Left lung (tissue), 10 donors: ENCODE measurements around the gene NES. TPM values are rescaled to one million over a fixed set of nuclear protein-coding genes. Genes with fewer than 3 reads are reported as not detected.
A peak's percentile ranks its signal among the peaks of the same experiment; 100 is the strongest.

ENCODE experiments used
- ATAC-seq: fragments of 200-7000 bp; cut with Tn5 transposase; one replicate; pipeline ENCODE4 v1.9.1; 2020; ENCODE audit warnings: moderate library complexity
- DNase-seq, 4 donors: peaks; one replicate each; pipeline ENCODE4 v3.0.0-alpha.2; 2013 to 2020
- H3K27ac ChIP-seq, 2 donors: fragments of 200-600 bp; sonication (generic) in 1 of 2; one replicate each; pipeline versions ENCODE4 v1.5.0 to v1.8.0; 2020 to 2021
- H3K27me3 ChIP-seq, 2 donors: fragments of 200-600 bp; sonication (generic) in 1 of 2; one replicate each; pipeline versions ENCODE4 v1.5.0 to v1.8.0; 2020 to 2021
- H3K36me3 ChIP-seq, 2 donors: fragments of 200-600 bp; sonication (generic) in 1 of 2; one replicate each; pipeline versions ENCODE4 v1.5.0 to v1.8.0; 2020 to 2021
- H3K4me1 ChIP-seq, 2 donors: fragments of 200-600 bp; one replicate each; pipeline ENCODE4 v1.8.0; 2021
- H3K4me3 ChIP-seq, 2 donors: fragments of 200-600 bp; sonication (generic) in 1 of 2; one replicate each; pipeline versions ENCODE4 v1.5.0 to v1.8.0; 2020 to 2021; ENCODE audit warnings: mild to moderate bottlenecking in 1 of 2
- H3K9me3 ChIP-seq, 2 donors: fragments of 200-600 bp; sonication (generic) in 1 of 2; one replicate each; pipeline versions ENCODE4 v1.5.0 to v1.8.0; 2020 to 2021
- CTCF ChIP-seq, 2 donors: fragments of 200-600 bp; sonication (generic) in 1 of 2; IDR thresholded peaks; one replicate each; pipeline versions ENCODE4 v1.5.0 to v1.8.0; 2021; ENCODE audit warnings: antibody characterized with exemption in 2 of 2
- intact Hi-C, 2 donors: fragments of 100-400 bp; cut with DNase I; formaldehyde crosslinking; loops; one replicate each; pipeline versions ENCODE4 v1.11.2 to v1.14.2; 2022
- polyA plus RNA-seq, 6 donors: library from polyadenylated mRNA; unstranded; fragments of 120-200 nt; gene quantifications; one replicate each; pipeline ENCODE4 v1.2.1, GENCODE V29; 2013; ENCODE audit not compliant: insufficient read length in 6 of 6
- total RNA-seq, 2 donors: library from RNA; stranded (reverse); fragmentation: NEBNext Ultra II Directional; extraction: Animal tissue kit (Norgen Biotek cat#: 25700); gene quantifications; one replicate each; pipeline ENCODE4 v1.2.1, GENCODE V29; 2021
- donor health status: DM: no; HTN: yes; CAD: no.
- donor health status: DM: no; HTN: no; CAD: no.

Gene NES
- total and polyA plus RNA-seq, 8 donors = 54.9 to 84.0 (median 64.4) TPM

- Histone ChIP-seq H3K9me3 (no peaks in the 10 kb centered on the region), H3K27me3 (no peaks in the 10 kb centered on the region), H3K27ac (no peak overlapping the region), H3K4me3 (no peak overlapping the region), H3K36me3 (peaks cover 5 to 81% of the 10 kb centered on the region in 2 donors), H3K4me1 (peaks cover 16 to 28% of the 10 kb centered on the region in 2 donors)
- ATAC-seq (no peak), DNase-seq (no peak)
- TF ChIP-seq CTCF (IDR thresholded peaks at IDR 0.05) = no peak
- intact Hi-C loops = no loop called here
These were observed 44.3 kb upstream of the NES start for GRCh38 chr1:156721535-156721934.

GRCh38 chr1:156721131-156721530 is 43.9 kb upstream of the NES start:
- intact Hi-C loops = no loop called here
- ATAC-seq (no peak), DNase-seq (no peak)
- Histone ChIP-seq H3K4me3 (no peak overlapping the region), H3K27me3 (no peaks in the 10 kb centered on the region), H3K9me3 (no peaks in the 10 kb centered on the region), H3K36me3 (peaks cover 5 to 77% of the 10 kb centered on the region in 2 donors), H3K27ac (no peak overlapping the region), H3K4me1 (peaks cover 12 to 24% of the 10 kb centered on the region in 2 donors)
- TF ChIP-seq CTCF (IDR thresholded peaks at IDR 0.05) = no peak

GRCh38 chr1:156717351-156717750 is 40.1 kb upstream of the NES start:
- intact Hi-C loops = no loop called here
- H3K36me3 ChIP-seq = peaks cover 0 to 53% of the 10 kb centered on the region in 2 donors
- H3K27me3 ChIP-seq = no peaks in the 10 kb centered on the region
- no peak for TF ChIP-seq CTCF (IDR thresholded peaks at IDR 0.05)
- H3K4me3 ChIP-seq = no peak overlapping the region
- no peaks in the 10 kb centered on the region for H3K9me3 ChIP-seq
- H3K4me1 ChIP-seq = no peaks in the 10 kb centered on the region
- no peak overlapping the region for H3K27ac ChIP-seq
- DNase-seq = no peak
- no peak for ATAC-seq

GRCh38 chr1:156714830-156715229 is 37.6 kb upstream of the NES start:
- H3K4me3 ChIP-seq = no peak overlapping the region
- H3K9me3 ChIP-seq = no peaks in the 10 kb centered on the region
- peaks cover 0 to 28% of the 10 kb centered on the region in 2 donors for H3K36me3 ChIP-seq
- H3K27me3 ChIP-seq = no peaks in the 10 kb centered on the region
- H3K27ac ChIP-seq = no peak overlapping the region
- DNase-seq (no peak), ATAC-seq (no peak)
- TF ChIP-seq CTCF (IDR thresholded peaks at IDR 0.05) = no peak
- intact Hi-C loops = no loop called here
- H3K4me1 ChIP-seq = no peaks in the 10 kb centered on the region

- DNase-seq = no peak
- Histone ChIP-seq H3K4me3 (no peak overlapping the region), H3K36me3 (peaks cover 0 to 15% of the 10 kb centered on the region in 2 donors), H3K4me1 (no peaks in the 10 kb centered on the region), H3K9me3 (no peaks in the 10 kb centered on the region), H3K27ac (no peak overlapping the region), H3K27me3 (peaks cover 0 to 7% of the 10 kb centered on the region in 2 donors)
- intact Hi-C loops = no loop called here
- ATAC-seq = peak; percentile 20
- no peak for TF ChIP-seq CTCF (IDR thresholded peaks at IDR 0.05)
These were observed 35.4 kb upstream of the NES start for GRCh38 chr1:156712626-156713025.
